H9 (cell line): ENCODE measurements around the gene CPLX1. TPM values are rescaled to one million over a fixed set of nuclear protein-coding genes. Genes with fewer than 3 reads are reported as not detected.
"Not testable (repeated sequence)": the region's sequence is repeated elsewhere in the genome, so short reads cannot be mapped to it uniquely, and the experiment has no call there.

Experiments used
- DNase-seq: peaks from one replicate; pipeline ENCODE4 v3.0.0-alpha.2; 2017
- H2AFZ ChIP-seq: one replicate; pipeline ENCODE4 v1.6.1; 2013; ENCODE audit warnings: mild to moderate bottlenecking, low read length, control low read depth, moderate library complexity
- H2AK5ac ChIP-seq: 2 replicates; pipeline ENCODE4 v1.6.1; 2013; ENCODE audit warnings: low read length, control low read depth, mixed read lengths; ENCODE audit not compliant: insufficient read length
- H2BK120ac ChIP-seq: one replicate; pipeline ENCODE4 v1.6.1; 2013; ENCODE audit warnings: low read depth, mild to moderate bottlenecking, low read length, control low read depth, inconsistent platforms; ENCODE audit not compliant: poor library complexity, severe bottlenecking
- H2BK12ac ChIP-seq: 2 replicates; pipeline ENCODE4 v1.6.1; 2013; ENCODE audit warnings: low read length, control low read depth, mixed read lengths, low read depth; ENCODE audit not compliant: insufficient read length
- H2BK15ac ChIP-seq: 2 replicates; pipeline ENCODE4 v1.6.1; 2013; ENCODE audit warnings: low read depth, low read length, control low read depth
- H2BK20ac ChIP-seq: one replicate; pipeline ENCODE4 v1.6.1; 2013; ENCODE audit warnings: low read depth, mild to moderate bottlenecking, low read length, control low read depth, inconsistent platforms; ENCODE audit not compliant: poor library complexity, severe bottlenecking
- H2BK5ac ChIP-seq: 2 replicates; pipeline ENCODE4 v1.6.1; 2013; ENCODE audit warnings: low read length, control low read depth, mixed read lengths; ENCODE audit not compliant: insufficient read length
- H3K14ac ChIP-seq: 2 replicates; pipeline ENCODE4 v1.6.1; 2013; ENCODE audit warnings: low read length, control low read depth; ENCODE audit not compliant: insufficient read depth
- H3K18ac ChIP-seq: 2 replicates; pipeline ENCODE4 v1.6.1; 2013; ENCODE audit warnings: low read depth, mild to moderate bottlenecking, mixed read lengths, low read length, control low read depth; ENCODE audit not compliant: insufficient read length
- H3K23ac ChIP-seq: 2 replicates; pipeline ENCODE4 v1.6.1; 2013; ENCODE audit warnings: low read length, control low read depth, mixed read lengths, low read depth; ENCODE audit not compliant: insufficient read length
- H3K23me2 ChIP-seq: 2 replicates; pipeline ENCODE4 v1.6.1; 2013; ENCODE audit warnings: low read depth, mild to moderate bottlenecking, mixed read lengths, low read length, control low read depth; ENCODE audit not compliant: insufficient read length, poor library complexity, severe bottlenecking
- H3K27ac ChIP-seq: 2 replicates; pipeline ENCODE4 v1.5.1; 2013; ENCODE audit warnings: low read length, control low read depth, mixed read lengths, low read depth; ENCODE audit not compliant: insufficient read length
- H3K27me3 ChIP-seq: 2 replicates; pipeline ENCODE4 v1.6.1; 2013; ENCODE audit warnings: low read length, control low read depth, inconsistent platforms; ENCODE audit not compliant: insufficient read depth
- H3K4ac ChIP-seq: 2 replicates; pipeline ENCODE4 v1.6.1; 2013; ENCODE audit warnings: low read depth, mild to moderate bottlenecking, control low read depth, inconsistent platforms, low read length, moderate library complexity
- H3K4me1 ChIP-seq: 2 replicates; pipeline ENCODE4 v1.6.1; 2013; ENCODE audit warnings: low read length, control low read depth, inconsistent platforms; ENCODE audit not compliant: insufficient read depth
- H3K4me2 ChIP-seq: 2 replicates; pipeline ENCODE4 v1.6.1; 2013; ENCODE audit warnings: low read length, control low read depth, mixed read lengths; ENCODE audit not compliant: insufficient read length, insufficient read depth
- H3K56ac ChIP-seq: 2 replicates; pipeline ENCODE4 v1.6.1; 2013; ENCODE audit warnings: low read depth, mild to moderate bottlenecking, mixed read lengths, low read length, control low read depth; ENCODE audit not compliant: insufficient read length
- H3K79me1 ChIP-seq: 2 replicates; pipeline ENCODE4 v1.6.1; 2013; ENCODE audit warnings: low read depth, mild to moderate bottlenecking, moderate library complexity, low read length, control low read depth, inconsistent platforms; ENCODE audit not compliant: insufficient read depth, poor library complexity, severe bottlenecking
- H3K79me2 ChIP-seq: 2 replicates; pipeline ENCODE4 v1.6.1; 2013; ENCODE audit warnings: low read length, control low read depth, inconsistent platforms; ENCODE audit not compliant: insufficient read depth
- H3K9ac ChIP-seq: 2 replicates; pipeline ENCODE4 v1.6.1; 2013; ENCODE audit warnings: low read length, control low read depth, mixed read lengths; ENCODE audit not compliant: insufficient read length; ENCODE audit errors: extremely low read depth
- H3K9me3 ChIP-seq: one replicate; pipeline ENCODE4 v1.6.1; 2013; ENCODE audit warnings: low read depth, low read length, inconsistent platforms; ENCODE audit not compliant: control insufficient read depth
- H3T11ph ChIP-seq: one replicate; pipeline ENCODE4 v1.6.1; 2013; ENCODE audit warnings: mild to moderate bottlenecking, low read length, control low read depth, inconsistent platforms
- H4K20me1 ChIP-seq: one replicate; pipeline ENCODE4 v1.6.1; 2013; ENCODE audit not compliant: control insufficient read depth, insufficient read length, insufficient read depth
- H4K5ac ChIP-seq: 2 replicates; pipeline ENCODE4 v1.6.1; 2013; ENCODE audit warnings: low read depth, mild to moderate bottlenecking, mixed read lengths, low read length, control low read depth; ENCODE audit not compliant: insufficient read length
- H4K8ac ChIP-seq: replicated peaks from 2 replicates; pipeline ENCODE4 v1.6.1; 2013; ENCODE audit warnings: low read length, control low read depth, mixed read lengths, low read depth; ENCODE audit not compliant: insufficient read length
- H4K91ac ChIP-seq: 2 replicates; pipeline ENCODE4 v1.6.1; 2013; ENCODE audit warnings: low read depth, mild to moderate bottlenecking, moderate library complexity, mixed read lengths, low read length, control low read depth; ENCODE audit not compliant: insufficient read length
- H3K27ac Mint-ChIP-seq, 3 experiments: 2 replicates in 2 of 3; 3 replicates in 1 of 3; pipeline ENCODE4 v1.8.0; 2020 to 2021; ENCODE audit warnings: mixed read lengths in 3 of 3, mild to moderate bottlenecking in 1 of 3, moderate library complexity in 1 of 3
- H3K27me3 Mint-ChIP-seq: 2 replicates; pipeline ENCODE4 v1.8.0; 2021; ENCODE audit warnings: low read depth, mild to moderate bottlenecking, moderate library complexity, mixed read lengths
- H3K36me3 Mint-ChIP-seq, 3 experiments: 2 replicates in 2 of 3; 3 replicates in 1 of 3; pipeline ENCODE4 v1.8.0; 2020 to 2021; ENCODE audit warnings: low read depth in 3 of 3, mixed read lengths in 3 of 3; ENCODE audit not compliant: insufficient read depth in 1 of 3
- H3K4me1 Mint-ChIP-seq, 2 experiments: 2 replicates each; pipeline ENCODE4 v1.8.0; 2020; ENCODE audit warnings: mixed read lengths in 2 of 2
- H3K4me3 Mint-ChIP-seq, 2 experiments: 2 replicates in 1 of 2; 3 replicates in 1 of 2; pipeline ENCODE4 v1.8.0; 2020 to 2021; ENCODE audit warnings: mild to moderate bottlenecking in 2 of 2, mixed read lengths in 2 of 2, moderate library complexity in 1 of 2
- H3K9me3 Mint-ChIP-seq, 2 experiments: 2 replicates in 1 of 2; 3 replicates in 1 of 2; pipeline ENCODE4 v1.8.0; 2020; ENCODE audit warnings: mild to moderate bottlenecking in 2 of 2, mixed read lengths in 2 of 2, moderate library complexity in 1 of 2
- CTCF ChIP-seq: fragments of 200-600 bp; sonication (generic); conservative IDR thresholded peaks from 3 replicates; pipeline ENCODE4 v1.8.0; 2021; ENCODE audit warnings: antibody characterized with exemption, mild to moderate bottlenecking
- whole genome bisulfite sequencing: extraction: QIAGEN DNeasy Blood & Tissue Kit; methylation state at CpG from one replicate; pipeline ENCODE4 v1.1.7; 2013; ENCODE audit warnings: missing lambda C conversion rate, low lambda C conversion rate, mixed read lengths; ENCODE audit not compliant: insufficient read length; ENCODE audit errors: extremely low coverage; 5-methylcytosine and 5-hydroxymethylcytosine counted together
- total RNA-seq: library from RNA; stranded (reverse); gene quantifications from 2 replicates; pipeline ENCODE4 v1.2.1, GENCODE V29; 2021

CPLX1 gene
- total RNA-seq, 1 experiment from 2014 or later = 0.90 TPM

DNA sequence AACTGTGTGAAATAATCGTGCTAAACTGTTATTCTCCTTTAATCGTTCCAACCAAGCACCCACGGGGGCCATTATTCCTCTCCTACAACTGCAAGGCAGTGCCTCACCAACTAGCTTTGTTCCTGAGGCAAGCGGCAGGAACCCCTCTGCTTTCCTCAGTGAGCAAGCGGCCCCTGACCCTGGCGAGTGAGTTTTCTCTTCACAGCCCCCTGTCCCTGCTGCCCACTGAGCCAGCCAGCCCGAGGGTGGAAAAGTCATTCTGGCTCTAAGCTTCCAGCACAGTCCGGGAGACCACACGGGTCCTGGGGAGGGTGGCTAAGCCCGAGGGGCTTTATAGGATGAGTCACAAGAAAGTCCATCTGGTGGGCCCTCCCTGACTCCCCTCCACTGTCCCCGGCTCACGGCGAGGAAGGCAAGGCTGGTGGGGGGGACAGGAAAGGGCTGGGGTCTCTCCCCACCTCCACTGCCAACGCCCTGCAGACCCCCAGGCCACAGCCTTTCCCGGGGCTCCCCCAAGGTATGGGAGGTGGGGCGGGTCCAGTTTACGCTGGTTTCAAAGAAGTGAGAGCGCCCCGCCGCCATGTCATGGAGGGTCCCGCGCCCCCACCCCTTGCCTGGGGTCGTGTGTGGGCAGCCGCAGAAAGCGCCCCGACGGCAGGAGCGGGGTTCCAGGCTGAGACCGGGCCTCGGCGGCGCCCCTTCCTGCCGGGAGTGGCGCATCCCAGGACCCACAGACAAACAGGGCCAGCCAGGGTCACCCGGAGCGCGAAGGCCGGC lies 45.0 kb downstream of the CPLX1 start:
- H3K4ac ChIP-seq = peak overlapping the region; percentile 76
- Mint-ChIP-seq H3K36me3 (peaks cover 41 to 45% (median 42%) of the 10 kb centered on the region in 3 experiments), H3K4me1 (peaks cover 23 to 36% of the 10 kb centered on the region in 2 experiments), H3K27ac (peak overlapping the region; percentile 39 to 95 (median 91); a peak in 4 of 7 replicates), H3K9me3 (0 out of 5 replicates have a peak, but pooled peaks cover 0 to 3% of the 10 kb centered on the region in 2 experiments), H3K27me3 (peaks cover 34% of the 10 kb centered on the region), H3K4me3 (peak overlapping the region; percentile 83 to 88)
- H3K18ac ChIP-seq = peak overlapping the region; percentile 96
- WGBS = no CpG with 5 or more reads among the region's 38 CpGs
- no peak for DNase-seq
- H2AK5ac ChIP-seq = no peak overlapping the region
- no peak overlapping the region for H4K5ac ChIP-seq
- no peak overlapping the region for H2BK120ac ChIP-seq
- H3K79me1 ChIP-seq = peaks cover 12% of the 10 kb centered on the region
- H3T11ph ChIP-seq = no peak overlapping the region
- no peak overlapping the region for H2BK5ac ChIP-seq
- no peak overlapping the region for H3K23ac ChIP-seq
- H2BK20ac ChIP-seq = no peak overlapping the region
- H4K8ac ChIP-seq = no peak overlapping the region
- H2BK15ac ChIP-seq = no peak overlapping the region; the same call in 1 of the 2 replicates
- H3K27ac ChIP-seq = no peak overlapping the region
- H2AFZ ChIP-seq = no peak overlapping the region
- H4K91ac ChIP-seq = peak overlapping the region; percentile 97
- H3K9me3 ChIP-seq = no peaks in the 10 kb centered on the region
- H3K27me3 ChIP-seq = peaks cover 18% of the 10 kb centered on the region; the same call in 1 of the 2 replicates
- H3K14ac ChIP-seq = peak overlapping the region; percentile 97
- peak overlapping the region; percentile 83 for H3K4me2 ChIP-seq
- TF ChIP-seq CTCF = no peak
- peaks cover 11% of the 10 kb centered on the region for H3K23me2 ChIP-seq
- H3K4me1 ChIP-seq = 0 out of 2 replicates have a peak, but pooled peaks cover 4% of the 10 kb centered on the region
- H3K9ac ChIP-seq = peak overlapping the region; percentile 96
- H3K79me2 ChIP-seq = peaks cover 9% of the 10 kb centered on the region; the same call in 1 of the 2 replicates
- no peak overlapping the region for H2BK12ac ChIP-seq
- H4K20me1 ChIP-seq = no peaks in the 10 kb centered on the region
- H3K56ac ChIP-seq = no peak overlapping the region

GRCh38 chr4:780255-780654 lies 45.7 kb downstream of the CPLX1 start:
- H4K91ac ChIP-seq = peak overlapping the region; percentile 97
- Mint-ChIP-seq H3K36me3 (peaks cover 47 to 52% (median 47%) of the 10 kb centered on the region in 3 experiments), H3K4me1 (peaks cover 22 to 32% of the 10 kb centered on the region in 2 experiments), H3K4me3 (peak overlapping the region; percentile 83 to 88), H3K27ac (peak overlapping the region; percentile 39 to 87 (median 85); a peak in 4 of 7 replicates), H3K27me3 (peaks cover 28% of the 10 kb centered on the region)
- not testable (repeated sequence) for H3K14ac ChIP-seq, H3K18ac ChIP-seq, H4K5ac ChIP-seq, H3K9me3 Mint-ChIP-seq, H2AK5ac ChIP-seq, H4K20me1 ChIP-seq, H2BK20ac ChIP-seq, H3K27ac ChIP-seq, H3T11ph ChIP-seq, H4K8ac ChIP-seq, H3K79me2 ChIP-seq, DNase-seq, H3K56ac ChIP-seq, H2BK15ac ChIP-seq, H2BK12ac ChIP-seq, H3K4ac ChIP-seq, H2BK5ac ChIP-seq, H3K4me1 ChIP-seq, H2BK120ac ChIP-seq, H2AFZ ChIP-seq, H3K9me3 ChIP-seq, H3K23ac ChIP-seq
- H3K9ac ChIP-seq = peak overlapping the region; percentile 96
- WGBS = no CpG with 5 or more reads among the region's 10 CpGs
- H3K4me2 ChIP-seq = peak overlapping the region; percentile 83
- H3K23me2 ChIP-seq = peaks cover 11% of the 10 kb centered on the region
- peaks cover 12% of the 10 kb centered on the region for H3K79me1 ChIP-seq
- peaks cover 13% of the 10 kb centered on the region; the same call in 1 of the 2 replicates for H3K27me3 ChIP-seq
